ENCODE data around the gene YKT6.

The YKT6 gene

GRCh38 chr7:44262031-44262430, 61.3 kb downstream of the YKT6 start:
- no peak for TF ChIP-seq CTCF (IDR thresholded peaks at IDR 0.05; ENCODE audit: insufficient read depth, low read length, missing control alignments)
- ChIA-PET CTCF (interaction anchor here (1.2 to 1.5 kb wide), 2 partner anchors 21 to 214 kb away, joined by 5 read pairs; no protein-coding TSS in a partner anchor), POLR2A (no interaction called here)

DNA sequence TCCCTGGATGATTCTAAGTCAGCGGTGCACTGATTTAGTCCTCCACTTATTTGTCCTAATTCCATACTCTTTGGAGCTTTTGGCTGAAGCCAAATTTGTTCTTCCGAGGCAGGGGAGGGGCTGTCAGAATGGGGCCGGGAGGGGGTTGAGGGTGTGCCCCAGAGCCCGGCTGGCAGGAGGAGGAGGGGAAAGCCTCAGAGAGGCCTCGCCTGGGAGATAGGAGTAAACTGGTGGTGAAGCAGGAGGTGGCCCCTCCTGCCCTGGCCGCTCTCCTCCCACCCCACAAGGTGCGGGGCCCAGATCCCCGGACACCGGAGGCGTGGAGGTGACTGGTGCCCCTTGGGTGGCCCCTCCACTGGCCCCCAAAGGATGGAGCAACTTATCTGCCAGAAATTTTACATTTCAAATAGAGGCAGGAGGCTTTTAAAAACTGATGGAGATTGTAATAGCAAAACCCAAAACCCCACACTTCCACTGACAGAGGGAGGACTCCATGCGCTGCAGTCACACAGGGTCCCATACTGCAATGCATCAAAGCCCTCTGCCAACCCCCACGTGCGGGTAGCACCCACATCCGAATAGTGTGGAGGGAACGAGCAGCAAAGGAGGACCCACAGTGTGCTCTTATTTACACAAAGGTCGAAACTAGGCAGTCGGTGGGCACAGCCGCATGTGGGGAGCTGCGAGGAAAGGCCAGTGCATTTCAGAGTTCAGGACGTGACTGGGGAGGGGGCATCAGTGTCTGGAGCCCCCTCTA, 62.7 kb downstream of the YKT6 start:
- no peak overlapping the region for H3K4me3 ChIP-seq (ENCODE audit: low read depth, low read length)
- TF ChIP-seq CTCF (IDR thresholded peaks at IDR 0.05; ENCODE audit: insufficient read depth, low read length, missing control alignments), result no peak
- DNase-seq (ENCODE audit: low read depth, low spot score), result no peak
- ChIA-PET POLR2A (no interaction called here), CTCF (interaction anchor here (1.5 kb wide), 1 partner anchor 23 kb away, joined by 5 read pairs; no protein-coding TSS in a partner anchor)

More at GRCh38 chr7:44262031-44262430, 61.3 kb downstream of the YKT6 start:
- DNase-seq (ENCODE audit: low read depth, low spot score), result no peak
- H3K4me3 ChIP-seq (ENCODE audit: low read depth, low read length), result no peak overlapping the region
